Activated CD8-positive, alpha-beta memory T cell treated with anti-CD3 and anti-CD28 coated beads, Interleukin-2, amount 10 ng/mL, durations not matched to agents 7 days and 5 days (primary cell): ENCODE measurements around the gene KLHL30. TPM values are rescaled to one million over a fixed set of nuclear protein-coding genes. Genes with fewer than 3 reads are reported as not detected.
A peak's percentile ranks its signal among the peaks of the same experiment; 100 is the strongest.

Experiments used
- ATAC-seq: fragments of 150-1000 bp; cut with Tn5 transposase; one replicate; pipeline ENCODE4 v1.10.0; 2021; ENCODE audit warnings: moderate library complexity
- CTCF ChIA-PET: fragments of 350-600 bp; sonication (Branson Sonifier 250); formaldehyde crosslinking; loops from one replicate; lab custom pipeline; 2021; ENCODE audit warnings: antibody characterized with exemption; lab: Charles Lee
- DNase-seq: peaks from one replicate; pipeline ENCODE4 v3.0.0-alpha.2; 2020
- H3K27ac Mint-ChIP-seq: one replicate; pipeline ENCODE4 v1.8.0; 2021; ENCODE audit warnings: mild to moderate bottlenecking, mixed read lengths
- H3K27me3 Mint-ChIP-seq: one replicate; pipeline ENCODE4 v1.8.0; 2021; ENCODE audit warnings: mixed read lengths
- H3K36me3 Mint-ChIP-seq: one replicate; pipeline ENCODE4 v1.8.0; 2021; ENCODE audit warnings: mild to moderate bottlenecking, mixed read lengths
- H3K4me1 Mint-ChIP-seq: one replicate; pipeline ENCODE4 v1.8.0; 2021; ENCODE audit warnings: mixed read lengths
- H3K4me3 Mint-ChIP-seq: one replicate; pipeline ENCODE4 v1.8.0; 2021; ENCODE audit warnings: mild to moderate bottlenecking, moderate library complexity, mixed read lengths
- H3K9me3 Mint-ChIP-seq: one replicate; pipeline ENCODE4 v1.8.0; 2022; ENCODE audit warnings: low read depth, mixed read lengths
- total RNA-seq, 2 experiments: library from RNA; stranded (reverse); gene quantifications; one replicate each; pipeline ENCODE4 v1.2.3, GENCODE V29; 2021

Gene KLHL30
- total RNA-seq, 2 experiments from 2014 or later, result not detected

DNA sequence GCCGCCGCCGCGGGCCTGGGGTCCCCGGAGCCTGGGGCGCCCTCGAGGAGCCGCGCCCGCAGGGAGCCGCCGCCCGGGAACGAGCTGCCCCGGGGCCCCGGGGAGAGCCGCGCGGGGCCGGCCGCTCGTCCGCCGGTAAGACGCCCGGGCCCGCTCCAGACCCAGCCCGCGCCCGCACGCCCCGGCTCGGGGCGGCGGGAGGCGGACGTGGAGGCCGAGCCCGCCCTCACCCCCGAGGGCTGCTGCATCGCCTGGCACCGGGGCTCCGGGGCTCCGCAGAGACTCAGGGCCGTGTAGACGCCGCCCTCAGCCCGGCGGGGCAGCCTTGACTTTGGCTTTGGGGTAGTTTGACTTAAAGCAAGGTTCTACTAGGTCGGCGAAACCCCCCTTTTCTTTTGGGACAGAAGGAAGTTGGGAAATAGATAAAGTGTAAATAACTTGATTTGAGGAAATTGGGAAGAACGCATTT, 20.6 kb downstream of the KLHL30 start:
- Mint-ChIP-seq H3K36me3 (no peaks in the 10 kb centered on the region), H3K4me3 (peak overlapping the region; percentile 39), H3K27me3 (peaks cover 45% of the 10 kb centered on the region), H3K27ac (no peak overlapping the region), H3K4me1 (peaks cover 4% of the 10 kb centered on the region), H3K9me3 (no peaks in the 10 kb centered on the region)
- ATAC-seq, result peak; percentile 49
- no peak for DNase-seq
- CTCF ChIA-PET, result interaction anchor here (1.3 to 2.9 kb wide), 2 partner anchors 28 to 105 kb away, joined by 3 to 31 read pairs; no protein-coding TSS in a partner anchor

GRCh38 chr2:238159661-238160205, 21.3 kb downstream of the KLHL30 start:
- H3K36me3 Mint-ChIP-seq, result no peaks in the 10 kb centered on the region
- CTCF ChIA-PET, result interaction anchor here (1.2 to 2.9 kb wide), 4 partner anchors 18 to 104 kb away, joined by 3 to 31 read pairs (median 3); no protein-coding TSS in a partner anchor
- ATAC-seq (no peak), DNase-seq (no peak)
- H3K27me3 Mint-ChIP-seq, result peaks cover 51% of the 10 kb centered on the region
- H3K9me3 Mint-ChIP-seq, result no peaks in the 10 kb centered on the region
- peaks cover 4% of the 10 kb centered on the region for H3K4me1 Mint-ChIP-seq
- H3K4me3 Mint-ChIP-seq, result peak overlapping the region; percentile 39
- H3K27ac Mint-ChIP-seq, result no peak overlapping the region

DNA sequence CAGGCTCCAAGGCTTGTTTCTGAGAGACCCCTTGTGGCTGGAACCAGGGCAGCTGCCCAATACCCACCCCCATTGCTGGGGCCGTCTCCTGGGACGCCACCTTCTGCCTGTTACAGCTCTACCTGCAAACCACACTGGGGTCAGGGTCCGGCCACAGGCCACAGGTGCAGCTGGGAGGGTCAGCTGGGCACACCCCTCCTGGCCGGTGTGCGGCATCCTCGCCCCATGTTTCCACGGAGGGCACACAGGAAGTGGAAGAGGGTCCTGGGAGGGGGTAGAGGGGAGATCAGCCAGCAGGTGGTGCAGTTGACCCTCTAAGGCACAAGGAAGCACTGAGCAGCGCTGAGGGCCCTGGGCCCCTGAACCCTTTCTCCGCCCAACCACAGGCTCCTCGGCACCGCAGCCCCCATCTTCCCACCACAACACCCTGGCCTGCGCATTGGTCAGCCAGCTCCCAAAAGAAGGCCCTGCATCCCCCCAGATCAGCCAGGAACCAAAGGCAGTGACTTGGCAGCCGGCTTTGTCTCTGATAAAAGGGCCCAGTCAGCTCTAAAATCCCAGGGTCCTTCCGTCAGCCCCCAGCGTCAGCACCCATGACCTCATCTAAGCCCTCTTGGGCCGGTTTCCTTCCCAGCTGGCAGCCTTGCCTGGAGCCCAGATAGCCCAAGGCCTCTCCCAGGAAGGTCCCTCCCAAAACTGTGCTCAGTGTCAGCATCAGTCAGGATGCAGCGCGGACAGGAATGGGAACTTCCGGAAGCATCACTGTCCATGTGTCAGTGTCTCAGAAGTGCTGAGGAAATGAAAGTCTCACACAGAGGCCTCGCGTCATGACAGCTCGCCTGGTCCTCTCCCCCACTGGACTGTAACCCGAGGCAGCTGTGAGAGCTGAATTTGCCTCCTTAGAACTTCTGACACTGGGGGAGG, 22.0 kb downstream of the KLHL30 start:
- no peaks in the 10 kb centered on the region for H3K9me3 Mint-ChIP-seq
- H3K4me3 Mint-ChIP-seq, result no peak overlapping the region
- peaks cover 4% of the 10 kb centered on the region for H3K4me1 Mint-ChIP-seq
- H3K27ac Mint-ChIP-seq, result no peak overlapping the region
- DNase-seq (peak; percentile 49), ATAC-seq (no peak)
- CTCF ChIA-PET, result interaction anchor here (1.2 to 2.9 kb wide), 4 partner anchors 19 to 104 kb away, joined by 3 to 31 read pairs (median 3); no protein-coding TSS in a partner anchor
- peaks cover 55% of the 10 kb centered on the region for H3K27me3 Mint-ChIP-seq
- no peaks in the 10 kb centered on the region for H3K36me3 Mint-ChIP-seq

DNA sequence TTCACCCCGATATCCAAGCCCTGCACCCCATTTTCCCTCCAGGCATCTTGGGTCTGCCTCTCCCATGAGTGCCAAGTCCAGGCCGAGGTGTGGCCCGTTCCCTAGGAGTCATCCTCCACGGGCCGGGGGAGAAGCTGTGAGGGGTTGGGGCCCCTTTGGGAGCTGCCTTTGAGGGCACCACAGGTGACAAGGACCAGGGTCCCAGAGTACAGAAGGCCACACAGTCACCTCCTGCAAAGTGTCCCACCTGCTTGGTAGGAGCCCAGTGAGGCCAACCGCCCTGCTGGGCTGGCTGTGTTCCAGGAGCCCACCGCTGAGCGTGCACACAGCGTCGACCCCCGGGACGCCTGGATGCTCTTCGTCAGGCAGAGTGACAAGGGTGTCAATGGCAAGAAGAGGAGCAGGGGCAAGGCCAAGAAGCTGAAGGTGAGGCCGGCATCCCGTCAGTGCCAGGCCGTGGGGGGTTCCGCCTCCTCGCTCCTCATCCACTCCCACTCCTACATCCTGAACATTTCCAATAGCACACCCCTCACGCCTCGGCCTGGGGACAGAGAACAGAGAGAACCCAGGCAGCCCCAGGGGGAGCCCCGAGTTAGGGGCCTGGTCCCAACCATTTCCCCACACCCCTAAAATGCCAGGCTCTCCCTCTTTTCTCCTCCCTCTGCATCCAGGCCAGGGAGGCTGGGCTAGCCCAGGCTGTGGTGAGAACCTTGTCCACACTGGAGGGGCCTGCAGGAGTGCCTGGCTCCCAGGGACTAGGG, 23.0 kb downstream of the KLHL30 start:
- no peak overlapping the region for H3K27ac Mint-ChIP-seq
- H3K4me3 Mint-ChIP-seq, result no peak overlapping the region
- CTCF ChIA-PET, result interaction anchor here (1.5 to 2.9 kb wide), 2 partner anchors 20 to 103 kb away, joined by 3 to 31 read pairs; no protein-coding TSS in a partner anchor
- H3K36me3 Mint-ChIP-seq, result no peaks in the 10 kb centered on the region
- ATAC-seq (no peak), DNase-seq (no peak)
- H3K4me1 Mint-ChIP-seq, result peaks cover 4% of the 10 kb centered on the region
- no peaks in the 10 kb centered on the region for H3K9me3 Mint-ChIP-seq
- peaks cover 55% of the 10 kb centered on the region for H3K27me3 Mint-ChIP-seq

GRCh38 chr2:238162251-238162845, 23.9 kb downstream of the KLHL30 start:
- Mint-ChIP-seq H3K4me3 (no peak overlapping the region), H3K27ac (no peak overlapping the region), H3K36me3 (no peaks in the 10 kb centered on the region), H3K27me3 (peaks cover 54% of the 10 kb centered on the region), H3K4me1 (peaks cover 4% of the 10 kb centered on the region), H3K9me3 (no peaks in the 10 kb centered on the region)
- DNase-seq (no peak), ATAC-seq (no peak)
- CTCF ChIA-PET, result interaction anchor here (1.1 kb wide), 1 partner anchor 101 kb away, joined by 5 read pairs; no protein-coding TSS in a partner anchor

- CTCF ChIA-PET, result interaction anchor here (1.1 kb wide), 1 partner anchor 100 kb away, joined by 5 read pairs; no protein-coding TSS in a partner anchor
- H3K36me3 Mint-ChIP-seq, result no peaks in the 10 kb centered on the region
- DNase-seq (no peak), ATAC-seq (no peak)
- H3K4me3 Mint-ChIP-seq, result no peak overlapping the region
- peaks cover 50% of the 10 kb centered on the region for H3K27me3 Mint-ChIP-seq
- no peak overlapping the region for H3K27ac Mint-ChIP-seq
- H3K9me3 Mint-ChIP-seq, result no peaks in the 10 kb centered on the region
- H3K4me1 Mint-ChIP-seq, result peaks cover 4% of the 10 kb centered on the region
These were observed 24.5 kb downstream of the KLHL30 start for GRCh38 chr2:238162846-238163441.

- no peak for ATAC-seq
- Mint-ChIP-seq H3K4me3 (no peak overlapping the region), H3K27ac (no peak overlapping the region), H3K9me3 (no peaks in the 10 kb centered on the region), H3K36me3 (no peaks in the 10 kb centered on the region), H3K27me3 (peaks cover 46% of the 10 kb centered on the region), H3K4me1 (peaks cover 4% of the 10 kb centered on the region)
- CTCF ChIA-PET, result interaction anchor here (1.1 kb wide), 1 partner anchor 100 kb away, joined by 5 read pairs; no protein-coding TSS in a partner anchor
- DNase-seq, result no peak
These were observed 25.2 kb downstream of the KLHL30 start for GRCh38 chr2:238163481-238164198.

GRCh38 chr2:238164906-238165287, 26.4 kb downstream of the KLHL30 start:
- peaks cover 4% of the 10 kb centered on the region for H3K36me3 Mint-ChIP-seq
- peaks cover 38% of the 10 kb centered on the region for H3K27me3 Mint-ChIP-seq
- H3K4me1 Mint-ChIP-seq, result no peaks in the 10 kb centered on the region
- ATAC-seq, result no peak
- DNase-seq, result no peak
- H3K27ac Mint-ChIP-seq, result no peak overlapping the region
- no peak overlapping the region for H3K4me3 Mint-ChIP-seq
- no peaks in the 10 kb centered on the region for H3K9me3 Mint-ChIP-seq
- CTCF ChIA-PET, result no interaction called here

- no peak for ATAC-seq
- Mint-ChIP-seq H3K27ac (no peak overlapping the region), H3K9me3 (no peaks in the 10 kb centered on the region), H3K27me3 (peaks cover 34% of the 10 kb centered on the region), H3K36me3 (peaks cover 7% of the 10 kb centered on the region), H3K4me1 (no peaks in the 10 kb centered on the region), H3K4me3 (no peak overlapping the region)
- CTCF ChIA-PET, result no interaction called here
- DNase-seq, result no peak
These were observed 26.9 kb downstream of the KLHL30 start for GRCh38 chr2:238165288-238165921.

DNA sequence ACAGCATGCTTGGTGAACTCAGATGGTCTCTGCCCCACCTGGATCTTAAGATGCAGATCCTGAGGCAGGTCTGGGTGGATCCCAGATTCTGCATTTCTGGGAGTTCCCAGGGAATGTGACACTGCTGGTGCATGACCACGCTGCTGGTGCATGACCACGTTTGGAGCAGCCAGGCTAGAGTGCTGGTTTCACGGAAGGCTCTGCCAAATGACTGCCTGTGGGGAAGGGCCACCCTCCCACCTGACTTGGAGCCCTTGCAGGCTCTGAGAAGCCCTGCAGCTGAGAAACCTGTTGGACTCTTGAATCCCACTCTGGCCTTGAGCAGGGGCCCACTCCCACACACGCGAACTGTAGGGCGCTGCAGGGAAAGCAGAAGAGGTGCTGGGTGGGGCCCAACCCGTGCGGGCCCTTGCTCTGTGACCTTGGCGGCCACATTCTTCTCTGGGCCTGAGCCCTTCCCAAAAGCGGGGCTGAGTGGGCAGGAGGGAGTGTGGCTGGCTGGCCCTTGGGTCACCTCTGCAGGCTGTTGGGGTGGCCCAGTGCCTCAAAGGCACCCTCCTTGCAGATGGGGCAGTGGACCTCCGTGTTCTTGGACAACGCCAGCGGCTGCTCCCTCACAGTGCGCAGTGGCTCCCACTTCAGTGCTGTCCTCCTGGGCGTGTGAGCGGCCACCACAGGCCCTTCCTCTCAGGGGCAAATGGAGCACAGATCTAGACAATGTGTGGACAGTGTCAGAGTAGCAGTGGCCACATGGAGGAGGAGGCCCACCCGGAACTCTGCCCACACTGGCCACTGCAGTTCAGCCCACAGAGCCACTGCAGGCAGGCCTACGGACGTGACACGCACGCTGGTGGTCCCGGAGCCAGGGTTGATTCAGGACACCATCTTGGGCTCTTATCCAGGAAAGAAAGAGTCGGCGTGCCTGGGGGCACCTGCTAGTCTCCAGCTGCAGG, 28.2 kb downstream of the KLHL30 start:
- Mint-ChIP-seq H3K4me1 (no peaks in the 10 kb centered on the region), H3K27me3 (peaks cover 24% of the 10 kb centered on the region), H3K36me3 (peaks cover 13% of the 10 kb centered on the region), H3K9me3 (no peaks in the 10 kb centered on the region), H3K27ac (no peak overlapping the region), H3K4me3 (no peak overlapping the region)
- CTCF ChIA-PET, result no interaction called here
- no peak for DNase-seq
- ATAC-seq, result no peak

DNA sequence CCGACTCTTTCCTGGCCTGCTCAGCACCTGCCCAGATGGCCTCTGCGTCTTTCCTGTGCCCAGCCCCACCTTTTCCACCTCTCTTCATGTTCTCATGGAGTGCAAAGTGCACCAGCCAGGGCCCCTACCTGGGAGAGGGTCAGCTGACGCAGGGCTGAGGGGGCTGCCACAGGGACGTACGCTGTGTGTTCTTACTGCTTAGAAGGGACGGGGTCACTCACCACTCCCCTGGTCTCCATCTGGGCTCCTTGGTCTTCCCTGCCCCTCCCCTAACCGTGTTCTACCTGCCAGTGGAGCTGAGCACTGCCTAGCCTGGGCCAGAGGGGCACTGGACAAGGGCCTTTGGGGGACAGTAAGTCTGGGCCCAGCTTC, 28.9 kb downstream of the KLHL30 start:
- CTCF ChIA-PET, result no interaction called here
- no peak for ATAC-seq
- Mint-ChIP-seq H3K9me3 (no peaks in the 10 kb centered on the region), H3K4me1 (no peaks in the 10 kb centered on the region), H3K27ac (no peak overlapping the region), H3K4me3 (no peak overlapping the region), H3K27me3 (peaks cover 19% of the 10 kb centered on the region), H3K36me3 (peaks cover 17% of the 10 kb centered on the region)
- no peak for DNase-seq
